MM.1S (cell line): ENCODE data around the gene APC2.
A peak's percentile ranks its signal among the peaks of the same experiment; 100 is the strongest.
"Not testable (repeated sequence)": the region's sequence is repeated elsewhere in the genome, so short reads cannot be mapped to it uniquely, and the experiment has no call there.

ENCODE experiments used
- DNase-seq: peaks from one replicate; pipeline ENCODE4 v3.0.0-alpha.2; 2015
- H2AFZ ChIP-seq: fragments of 300-600 bp; sonication (generic); 2 replicates; pipeline ENCODE4 v1.6.0; 2016; ENCODE audit warnings: antibody characterized with exemption, low read length
- H3F3A ChIP-seq: fragments of 300-600 bp; sonication (generic); 2 replicates; pipeline ENCODE4 v1.6.1; 2016; ENCODE audit warnings: mild to moderate bottlenecking, antibody characterized with exemption, low read length, moderate library complexity, mixed read lengths; ENCODE audit not compliant: insufficient read depth
- H3K27ac ChIP-seq: fragments of 300-600 bp; sonication (generic); 2 replicates; pipeline ENCODE4 v1.5.1; 2016; ENCODE audit warnings: mild to moderate bottlenecking, low read length
- H3K27me3 ChIP-seq: fragments of 300-600 bp; sonication (generic); replicated peaks from 2 replicates; pipeline ENCODE4 v1.6.0; 2016; ENCODE audit warnings: low read length; ENCODE audit not compliant: insufficient read depth
- H3K36me3 ChIP-seq: fragments of 300-600 bp; sonication (generic); replicated peaks from 2 replicates; pipeline ENCODE4 v1.6.1; 2016; ENCODE audit warnings: mild to moderate bottlenecking, low read length, mixed read lengths; ENCODE audit not compliant: insufficient read depth
- H3K4me1 ChIP-seq: fragments of 300-600 bp; sonication (generic); 2 replicates; pipeline ENCODE4 v1.6.1; 2016; ENCODE audit warnings: low read length, mixed read lengths
- H3K4me2 ChIP-seq: fragments of 300-600 bp; sonication (generic); 2 replicates; pipeline ENCODE4 v1.6.0; 2016; ENCODE audit warnings: low read depth, low read length
- H3K4me3 ChIP-seq: fragments of 300-600 bp; sonication (generic); 2 replicates; pipeline ENCODE4 v1.5.1; 2016; ENCODE audit warnings: low read length, mixed read lengths
- H3K79me2 ChIP-seq: fragments of 300-600 bp; sonication (generic); 2 replicates; pipeline ENCODE4 v1.6.1; 2016; ENCODE audit warnings: mixed run types, low read length, mixed read lengths
- H3K9ac ChIP-seq: fragments of 300-600 bp; sonication (generic); 2 replicates; pipeline ENCODE4 v1.6.1; 2016; ENCODE audit warnings: low read length, mixed read lengths
- H3K9me2 ChIP-seq: fragments of 300-600 bp; sonication (generic); replicated peaks from 2 replicates; pipeline ENCODE4 v1.6.1; 2016; ENCODE audit warnings: mild to moderate bottlenecking, low read length, mixed read lengths; ENCODE audit not compliant: insufficient read depth
- H3K9me3 ChIP-seq: fragments of 300-600 bp; sonication (generic); replicated peaks from 2 replicates; pipeline ENCODE4 v1.6.1; 2016; ENCODE audit warnings: mild to moderate bottlenecking, low read length, mixed read lengths; ENCODE audit not compliant: insufficient read depth
- H4K20me1 ChIP-seq: fragments of 300-600 bp; sonication (generic); 2 replicates; pipeline ENCODE4 v1.6.1; 2016; ENCODE audit warnings: mild to moderate bottlenecking, low read length, moderate library complexity, mixed read lengths; ENCODE audit not compliant: insufficient read depth
- CTCF ChIP-seq: fragments of 300-600 bp; sonication (generic); IDR thresholded peaks from 2 replicates; pipeline ENCODE4 v1.5.1; 2016; ENCODE audit warnings: antibody characterized with exemption, low read length, mixed read lengths
- EZH2 ChIP-seq: fragments of 300-600 bp; sonication (generic); optimal IDR thresholded peaks from 2 replicates; pipeline ENCODE3; 2017; ENCODE audit warnings: low read depth, mild to moderate bottlenecking, antibody characterized with exemption, low read length, mixed read lengths
- EZH2phosphoT487 ChIP-seq: fragments of 300-600 bp; sonication (generic); IDR thresholded peaks from 2 replicates; pipeline ENCODE4 v1.6.1; 2018; ENCODE audit warnings: antibody characterized with exemption, low read length

The APC2 gene

GRCh38 chr19:1475751-1476437 lies 26.0 kb downstream of the APC2 start:
- peaks cover 40% of the 10 kb centered on the region for H3K79me2 ChIP-seq
- no peak overlapping the region for H3K4me3 ChIP-seq
- TF ChIP-seq EZH2phosphoT487: no peak
- no peak for TF ChIP-seq CTCF
- no peak for TF ChIP-seq EZH2
- no peaks in the 10 kb centered on the region for H3K36me3 ChIP-seq
- H3K9me3 ChIP-seq: no peaks in the 10 kb centered on the region
- peaks cover 20% of the 10 kb centered on the region for H3K27me3 ChIP-seq
- peaks cover 13% of the 10 kb centered on the region for H4K20me1 ChIP-seq
- H3K4me1 ChIP-seq: peaks cover 4% of the 10 kb centered on the region; the same call in 1 of the 2 replicates
- H3K4me2 ChIP-seq: no peak overlapping the region
- H2AFZ ChIP-seq: no peak overlapping the region
- peaks cover 9% of the 10 kb centered on the region; the same call in 1 of the 2 replicates for H3F3A ChIP-seq
- no peak overlapping the region for H3K27ac ChIP-seq
- no peak overlapping the region for H3K9ac ChIP-seq
- H3K9me2 ChIP-seq: no peaks in the 10 kb centered on the region
- no peak for DNase-seq

GRCh38 chr19:1477056-1477455 lies 27.1 kb downstream of the APC2 start:
- not testable (repeated sequence) for H3K27ac ChIP-seq, H3K9me2 ChIP-seq, H3K9ac ChIP-seq, H3F3A ChIP-seq, H3K4me1 ChIP-seq, H4K20me1 ChIP-seq, H3K4me3 ChIP-seq, H3K9me3 ChIP-seq, H2AFZ ChIP-seq, DNase-seq, H3K36me3 ChIP-seq, H3K4me2 ChIP-seq
- peaks cover 12% of the 10 kb centered on the region; the same call in 1 of the 2 replicates for H3K27me3 ChIP-seq
- H3K79me2 ChIP-seq: peaks cover 40% of the 10 kb centered on the region

GRCh38 chr19:1478934-1479707 lies 29.2 kb downstream of the APC2 start, which contains the start of gene C19orf25:
Gene C19orf25 (minus strand): TSS chr19:1479215. CDS start chr19:1478903, 312 bp downstream.
- Histone ChIP-seq H3F3A (no peaks in the 10 kb centered on the region), H2AFZ (peak within 1 kb of the TSS; percentile 91), H3K27ac (peak within 1 kb of the TSS; percentile 66; the same call in 1 of the 2 replicates), H3K79me2 (peaks cover 40% of the 10 kb centered on the region), H3K4me2 (peak within 1 kb of the TSS; percentile 73), H4K20me1 (no peaks in the 10 kb centered on the region), H3K9ac (peak within 1 kb of the TSS; percentile 69), H3K36me3 (no peaks in the 10 kb centered on the region), H3K4me1 (no peaks in the 10 kb centered on the region), H3K4me3 (peak within 1 kb of the TSS; percentile 73), H3K9me3 (no peaks in the 10 kb centered on the region), H3K9me2 (no peaks in the 10 kb centered on the region), H3K27me3 (peaks cover 12% of the 10 kb centered on the region)
- TF ChIP-seq EZH2phosphoT487 (no peak), CTCF (no peak), EZH2 (no peak)
- DNase-seq: peak; percentile 99
